Measurements from ENCODE around the gene ELMO2. TPM values are rescaled to one million over a fixed set of nuclear protein-coding genes. Genes with fewer than 3 reads are reported as not detected.
"Not testable (repeated sequence)": the region's sequence is repeated elsewhere in the genome, so short reads cannot be mapped to it uniquely, and the experiment has no call there.

Gene ELMO2
- total RNA-seq, 1 donor from 2014 or later = 53.3 TPM

- Histone ChIP-seq H2AFZ (replicated peaks) (no peak overlapping the region), H3K79me2 (ENCODE audit: low read depth) (peaks cover 12% of the 10 kb centered on the region), H3K9me3 (ENCODE audit: low read depth) (no peaks in the 10 kb centered on the region), H3K36me3 (no peaks in the 10 kb centered on the region), H4K20me1 (ENCODE audit: low read depth) (peaks cover 24% of the 10 kb centered on the region), H3K4me1 (no peaks in the 10 kb centered on the region), H3K27me3 (no peaks in the 10 kb centered on the region), H3K4me2 (no peak overlapping the region), H3K9ac (no peak overlapping the region), H3K27ac (no peak overlapping the region), H3K4me3 (no peak overlapping the region), H3F3A (ENCODE audit: low read depth) (no peaks in the 10 kb centered on the region)
- Mint-ChIP-seq H3K9me3 (no peaks in the 10 kb centered on the region), H3K4me1 (peaks cover 11% of the 10 kb centered on the region), H3K27ac (no peak overlapping the region), H3K27me3 (ENCODE audit: insufficient read depth, low read depth) (no peaks in the 10 kb centered on the region), H3K4me3 (no peak overlapping the region), H3K36me3 (peaks cover 18% of the 10 kb centered on the region)
- TF ChIP-seq EZH2phosphoT487 (IDR thresholded peaks at IDR 0.05) (no peak), EZH2 (IDR thresholded peaks at IDR 0.05) (no peak)
- TF ChIP-seq, protein P1, sequence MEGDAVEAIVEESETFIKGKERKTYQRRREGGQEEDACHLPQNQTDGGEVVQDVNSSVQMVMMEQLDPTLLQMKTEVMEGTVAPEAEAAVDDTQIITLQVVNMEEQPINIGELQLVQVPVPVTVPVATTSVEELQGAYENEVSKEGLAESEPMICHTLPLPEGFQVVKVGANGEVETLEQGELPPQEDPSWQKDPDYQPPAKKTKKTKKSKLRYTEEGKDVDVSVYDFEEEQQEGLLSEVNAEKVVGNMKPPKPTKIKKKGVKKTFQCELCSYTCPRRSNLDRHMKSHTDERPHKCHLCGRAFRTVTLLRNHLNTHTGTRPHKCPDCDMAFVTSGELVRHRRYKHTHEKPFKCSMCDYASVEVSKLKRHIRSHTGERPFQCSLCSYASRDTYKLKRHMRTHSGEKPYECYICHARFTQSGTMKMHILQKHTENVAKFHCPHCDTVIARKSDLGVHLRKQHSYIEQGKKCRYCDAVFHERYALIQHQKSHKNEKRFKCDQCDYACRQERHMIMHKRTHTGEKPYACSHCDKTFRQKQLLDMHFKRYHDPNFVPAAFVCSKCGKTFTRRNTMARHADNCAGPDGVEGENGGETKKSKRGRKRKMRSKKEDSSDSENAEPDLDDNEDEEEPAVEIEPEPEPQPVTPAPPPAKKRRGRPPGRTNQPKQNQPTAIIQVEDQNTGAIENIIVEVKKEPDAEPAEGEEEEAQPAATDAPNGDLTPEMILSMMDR (IDR thresholded peaks at IDR 0.05) = no peak
- DNase-seq (ENCODE audit: low spot score) = no peak
These were observed 12.4 kb downstream of the ELMO2 start for GRCh38 chr20:46393967-46394366.

GRCh38 chr20:46388937-46389336, 17.5 kb downstream of the ELMO2 start:
- DNase-seq (ENCODE audit: low spot score) = no peak
- no peak for TF ChIP-seq EZH2 (IDR thresholded peaks at IDR 0.05)
- TF ChIP-seq EZH2phosphoT487 (IDR thresholded peaks at IDR 0.05) = no peak
- TF ChIP-seq, protein P1 (IDR thresholded peaks at IDR 0.05) = no peak
- Histone ChIP-seq H3K27ac (no peak overlapping the region), H3F3A (ENCODE audit: low read depth) (no peaks in the 10 kb centered on the region), H3K4me2 (no peak overlapping the region), H3K4me3 (no peak overlapping the region), H3K9me3 (ENCODE audit: low read depth) (no peaks in the 10 kb centered on the region), H3K9ac (no peak overlapping the region), H3K4me1 (no peaks in the 10 kb centered on the region), H2AFZ (replicated peaks) (no peak overlapping the region), H3K79me2 (ENCODE audit: low read depth) (no peaks in the 10 kb centered on the region), H3K36me3 (no peaks in the 10 kb centered on the region), H3K27me3 (no peaks in the 10 kb centered on the region), H4K20me1 (ENCODE audit: low read depth) (no peaks in the 10 kb centered on the region)
- no peak overlapping the region for H3K27ac Mint-ChIP-seq
- H3K9me3 Mint-ChIP-seq = no peaks in the 10 kb centered on the region
- peaks cover 2% of the 10 kb centered on the region for H3K27me3 Mint-ChIP-seq (ENCODE audit: insufficient read depth, low read depth)
- peaks cover 17% of the 10 kb centered on the region for H3K36me3 Mint-ChIP-seq
- no peak overlapping the region for H3K4me3 Mint-ChIP-seq
- no peaks in the 10 kb centered on the region for H3K4me1 Mint-ChIP-seq

- no peaks in the 10 kb centered on the region for H3K4me1 ChIP-seq
- no peak overlapping the region for H3K4me3 Mint-ChIP-seq
- H3K4me2 ChIP-seq = no peak overlapping the region
- H3K9me3 Mint-ChIP-seq = no peaks in the 10 kb centered on the region
- no peaks in the 10 kb centered on the region for H3K4me1 Mint-ChIP-seq
- H3K4me3 ChIP-seq = no peak overlapping the region
- no peaks in the 10 kb centered on the region for H3K27me3 ChIP-seq
- no peak overlapping the region for H3K27ac Mint-ChIP-seq
- TF ChIP-seq, protein P1 (IDR thresholded peaks at IDR 0.05) = no peak
- no peak for TF ChIP-seq EZH2phosphoT487 (IDR thresholded peaks at IDR 0.05)
- H2AFZ ChIP-seq (replicated peaks) = no peak overlapping the region
- no peak overlapping the region for H3K9ac ChIP-seq
- H3K27ac ChIP-seq = no peak overlapping the region
- H3K9me3 ChIP-seq (ENCODE audit: low read depth) = no peaks in the 10 kb centered on the region
- no peaks in the 10 kb centered on the region for H3F3A ChIP-seq (ENCODE audit: low read depth)
- peaks cover 2% of the 10 kb centered on the region for H3K27me3 Mint-ChIP-seq (ENCODE audit: insufficient read depth, low read depth)
- H3K36me3 Mint-ChIP-seq = peaks cover 17% of the 10 kb centered on the region
- peaks cover 6% of the 10 kb centered on the region for H3K36me3 ChIP-seq
- H3K79me2 ChIP-seq (ENCODE audit: low read depth) = no peaks in the 10 kb centered on the region
- DNase-seq (ENCODE audit: low spot score) = no peak
- no peaks in the 10 kb centered on the region for H4K20me1 ChIP-seq (ENCODE audit: low read depth)
These were observed 18.1 kb downstream of the ELMO2 start for GRCh38 chr20:46388201-46388836.

GRCh38 chr20:46387054-46387453, 19.4 kb downstream of the ELMO2 start:
- not testable (repeated sequence) for H3F3A ChIP-seq (ENCODE audit: low read depth); H3K4me1 Mint-ChIP-seq; H3K27me3 Mint-ChIP-seq (ENCODE audit: insufficient read depth, low read depth); H3K27ac Mint-ChIP-seq; H3K4me3 ChIP-seq; H3K9ac ChIP-seq; H3K4me1 ChIP-seq; H3K36me3 ChIP-seq; H3K9me3 ChIP-seq (ENCODE audit: low read depth); H4K20me1 ChIP-seq (ENCODE audit: low read depth); H3K79me2 ChIP-seq (ENCODE audit: low read depth); H3K4me2 ChIP-seq; H3K4me3 Mint-ChIP-seq; H3K27ac ChIP-seq; DNase-seq (ENCODE audit: low spot score); H2AFZ ChIP-seq (replicated peaks); H3K9me3 Mint-ChIP-seq; H3K27me3 ChIP-seq
- H3K36me3 Mint-ChIP-seq = peaks cover 13% of the 10 kb centered on the region

Measured in neural progenitor cell (in vitro differentiated cells).